Measurements from ENCODE around the gene ANKLE1. TPM values are rescaled to one million over a fixed set of nuclear protein-coding genes. Genes with fewer than 3 reads are reported as not detected.
A peak's percentile ranks its signal among the peaks of the same experiment; 100 is the strongest.

Gene ANKLE1, protein sequence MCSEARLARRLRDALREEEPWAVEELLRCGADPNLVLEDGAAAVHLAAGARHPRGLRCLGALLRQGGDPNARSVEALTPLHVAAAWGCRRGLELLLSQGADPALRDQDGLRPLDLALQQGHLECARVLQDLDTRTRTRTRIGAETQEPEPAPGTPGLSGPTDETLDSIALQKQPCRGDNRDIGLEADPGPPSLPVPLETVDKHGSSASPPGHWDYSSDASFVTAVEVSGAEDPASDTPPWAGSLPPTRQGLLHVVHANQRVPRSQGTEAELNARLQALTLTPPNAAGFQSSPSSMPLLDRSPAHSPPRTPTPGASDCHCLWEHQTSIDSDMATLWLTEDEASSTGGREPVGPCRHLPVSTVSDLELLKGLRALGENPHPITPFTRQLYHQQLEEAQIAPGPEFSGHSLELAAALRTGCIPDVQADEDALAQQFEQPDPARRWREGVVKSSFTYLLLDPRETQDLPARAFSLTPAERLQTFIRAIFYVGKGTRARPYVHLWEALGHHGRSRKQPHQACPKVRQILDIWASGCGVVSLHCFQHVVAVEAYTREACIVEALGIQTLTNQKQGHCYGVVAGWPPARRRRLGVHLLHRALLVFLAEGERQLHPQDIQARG
- 1.6 and 2.3 TPM in 2 replicates for total RNA-seq (2014; rRNA removed; shearing (Covaris generic))

DNA sequence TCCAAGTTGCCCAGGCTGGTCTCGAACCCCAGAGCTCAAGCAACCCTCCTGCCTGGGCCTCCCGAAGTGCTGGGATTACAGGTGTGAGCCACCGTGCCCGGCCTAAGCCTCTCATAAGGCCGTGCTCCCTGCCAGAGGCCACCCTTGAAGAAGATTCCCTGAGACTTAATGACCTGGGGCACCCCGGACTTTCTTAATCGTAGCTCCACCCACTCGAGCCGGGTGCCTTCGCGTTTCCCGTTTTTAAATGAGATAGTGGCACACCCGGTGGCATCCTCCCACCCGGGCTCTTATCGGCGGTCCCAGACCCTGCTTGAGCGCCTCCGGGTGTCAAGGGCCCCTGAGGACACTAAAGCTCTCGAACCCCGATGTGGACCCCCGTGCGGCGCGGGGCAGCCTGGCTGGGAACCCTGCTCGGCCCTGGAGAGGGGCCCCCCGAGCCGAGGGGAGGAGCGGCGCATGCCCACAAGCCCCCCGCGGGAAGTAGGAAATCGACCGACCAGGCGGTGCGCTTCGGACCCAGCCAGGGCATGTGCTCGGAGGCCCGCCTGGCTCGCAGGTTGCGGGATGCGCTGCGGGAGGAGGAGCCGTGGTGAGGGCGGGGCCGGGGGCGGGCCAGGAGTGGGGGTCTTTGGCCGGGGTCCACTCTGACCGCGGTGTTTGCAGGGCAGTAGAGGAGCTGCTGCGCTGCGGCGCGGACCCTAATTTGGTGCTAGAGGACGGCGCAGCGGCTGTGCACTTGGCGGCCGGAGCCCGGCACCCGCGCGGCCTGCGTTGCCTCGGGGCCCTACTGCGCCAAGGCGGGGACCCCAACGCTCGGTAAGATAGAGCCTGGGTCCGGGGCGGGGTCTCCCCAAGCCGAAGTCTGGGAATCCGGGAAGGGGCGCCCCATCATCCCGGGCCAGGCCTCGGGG is at the start of gene ANKLE1:
Gene ANKLE1, plus strand, starts transcription at position 511 of the 914 bp plus-strand sequence. Its CDS starts 20 bp downstream, at position 531.
- peak; percentile 61 for DNase-seq (ENCODE audit: low read depth)

DNA sequence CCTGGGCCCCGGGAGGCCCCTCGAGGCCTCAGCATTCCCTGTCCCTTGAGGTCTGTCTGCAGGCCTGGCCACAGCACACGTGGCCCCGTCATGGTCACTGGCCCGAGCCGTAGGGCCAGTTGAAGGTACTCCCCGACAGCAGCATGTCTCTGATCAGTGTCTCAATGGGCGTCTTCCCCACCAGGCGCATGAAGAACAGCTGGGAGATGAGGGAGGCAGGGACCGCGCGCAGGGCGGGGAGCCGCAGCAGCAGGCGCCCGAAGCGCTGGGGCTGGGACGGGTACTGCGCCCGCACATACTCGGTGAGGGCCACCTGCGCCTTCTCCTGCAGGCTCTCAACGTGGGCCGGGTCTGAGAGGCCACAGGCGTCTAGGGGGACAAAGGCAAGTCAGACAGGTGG is 49.4 kb upstream of the ANKLE1 start:
- no peak for DNase-seq (ENCODE audit: low read depth)

DNA sequence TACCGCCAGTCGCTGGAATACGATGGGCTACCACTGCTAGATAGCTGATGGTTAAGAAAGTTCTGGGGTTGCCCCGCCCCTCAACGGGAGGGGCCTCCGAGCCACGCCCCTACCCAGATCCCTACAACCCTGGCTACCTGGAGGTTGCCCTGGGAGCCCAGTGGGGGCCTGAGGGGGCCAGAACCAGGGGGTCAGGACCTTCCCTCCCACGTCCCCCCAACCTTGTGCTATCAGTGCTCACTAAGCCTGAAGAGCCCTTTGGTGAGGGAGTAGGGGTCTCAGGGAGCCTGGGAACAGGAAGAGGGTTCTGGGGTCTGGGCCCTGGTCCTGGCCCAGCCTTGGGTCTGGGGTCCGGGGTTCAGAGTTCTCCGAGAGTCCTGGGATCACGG is 46.8 kb upstream of the ANKLE1 start:
- DNase-seq (ENCODE audit: low read depth), result peak; percentile 72

DNA sequence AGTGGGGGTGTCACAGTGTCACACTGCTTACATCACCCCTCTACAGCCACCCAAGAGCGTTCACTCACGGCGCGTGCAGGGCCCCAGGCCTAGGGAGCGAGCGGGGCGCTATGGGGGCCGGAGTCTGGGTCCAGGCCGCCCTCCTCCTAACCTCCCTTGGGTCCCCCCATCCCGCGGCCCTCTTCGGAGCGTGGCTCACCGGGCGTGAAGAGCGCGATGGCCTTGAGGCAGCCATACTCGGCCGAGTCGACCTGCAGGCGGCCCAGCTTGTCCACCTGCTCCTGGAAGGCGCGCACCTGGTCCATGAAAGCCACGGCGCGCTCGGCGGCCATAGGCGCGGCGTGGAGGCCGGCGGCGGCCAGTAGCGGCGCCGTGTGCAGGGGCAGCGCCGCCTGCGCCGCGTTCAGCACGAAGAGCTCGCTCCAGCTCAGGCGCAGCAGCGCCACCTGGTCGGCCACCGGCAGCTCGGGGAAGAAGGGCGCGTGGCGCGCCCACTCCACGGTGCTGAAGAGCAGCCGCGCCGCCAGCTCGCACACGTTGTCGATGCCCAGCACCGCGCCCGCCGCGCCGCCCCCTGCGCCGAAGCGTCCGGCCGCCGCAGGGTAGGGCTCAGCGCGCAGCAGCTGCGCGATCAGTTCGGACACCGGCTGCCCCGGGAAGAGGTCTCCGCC is 46.3 kb upstream of the ANKLE1 start:
- peak; percentile 82 for DNase-seq (ENCODE audit: low read depth)

DNA sequence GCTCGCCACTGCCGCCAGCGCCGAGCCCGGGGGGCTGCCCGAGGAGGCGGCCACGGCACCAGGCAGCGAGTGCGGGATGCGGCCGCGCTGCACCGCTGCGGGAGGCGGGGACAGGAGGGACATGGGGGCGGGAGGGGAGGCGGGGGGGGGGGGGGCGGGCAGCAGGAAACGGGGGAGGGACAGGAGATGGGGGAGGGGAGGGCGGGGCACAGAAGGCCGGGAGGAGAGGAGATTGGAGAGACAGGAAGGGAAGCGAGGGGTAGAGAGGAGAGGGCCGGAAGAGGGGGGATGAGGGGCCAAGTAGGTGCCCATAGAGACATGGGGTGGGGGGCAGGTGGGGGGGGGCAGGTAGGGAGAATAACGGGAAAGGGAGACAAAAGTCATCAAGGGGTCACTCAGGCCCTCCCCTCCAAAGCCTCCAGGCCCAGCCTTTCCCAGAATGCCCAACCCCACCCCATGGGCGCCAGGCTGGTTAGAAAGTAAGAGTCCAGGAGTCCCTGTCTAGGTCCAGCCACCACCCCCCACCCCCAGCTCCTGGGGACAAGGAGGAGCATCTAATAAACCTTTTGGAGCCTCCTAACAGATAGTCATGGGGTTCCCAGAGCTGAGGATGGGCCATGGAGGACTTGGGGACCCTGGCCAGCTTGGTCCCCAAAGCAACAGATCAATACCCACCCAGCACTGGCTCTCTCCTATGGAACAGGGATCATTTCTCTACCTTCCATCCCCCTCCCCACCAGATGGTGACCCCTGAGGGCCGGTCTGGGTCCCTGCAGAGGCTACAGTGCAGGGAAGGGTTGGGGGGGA is 45.5 kb upstream of the ANKLE1 start:
- DNase-seq (ENCODE audit: low read depth), result peak; percentile 66

DNA sequence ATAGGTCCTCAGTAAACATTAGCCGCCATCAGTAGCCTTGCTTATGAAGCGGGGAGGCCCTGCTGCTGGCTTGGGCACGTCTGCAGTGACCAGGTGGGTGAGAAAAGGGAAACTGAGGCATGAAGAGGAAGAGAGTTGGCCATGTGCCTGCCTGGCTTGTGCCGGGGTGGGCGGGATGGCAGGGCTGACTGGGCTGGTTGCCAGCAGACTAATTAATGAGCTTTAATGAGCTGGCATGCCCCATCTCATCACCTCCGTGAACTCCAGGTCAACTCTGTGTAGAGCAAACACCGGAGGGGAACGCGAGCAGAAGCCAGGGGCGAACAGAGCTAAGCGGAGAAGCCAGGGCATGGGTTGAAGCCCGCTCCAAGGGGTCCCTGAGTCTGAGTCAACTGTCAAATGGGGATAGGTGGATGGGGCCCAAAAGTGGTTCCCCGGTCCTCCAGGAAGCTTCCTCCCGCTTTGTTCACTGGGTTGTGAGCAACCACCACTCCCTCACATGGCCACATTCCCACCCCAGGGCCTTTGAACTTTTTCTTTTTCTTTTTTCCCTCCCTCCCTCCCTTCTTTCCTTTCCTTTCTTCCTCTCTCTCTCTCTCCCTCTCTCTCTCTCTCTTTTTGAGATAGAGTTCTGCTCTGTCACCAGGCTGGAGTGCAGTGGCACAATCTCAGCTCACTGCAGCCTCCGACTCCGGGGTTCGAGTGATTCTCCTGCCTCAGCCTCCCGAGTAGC is 44.7 kb upstream of the ANKLE1 start:
- DNase-seq (ENCODE audit: low read depth), result no peak

DNA sequence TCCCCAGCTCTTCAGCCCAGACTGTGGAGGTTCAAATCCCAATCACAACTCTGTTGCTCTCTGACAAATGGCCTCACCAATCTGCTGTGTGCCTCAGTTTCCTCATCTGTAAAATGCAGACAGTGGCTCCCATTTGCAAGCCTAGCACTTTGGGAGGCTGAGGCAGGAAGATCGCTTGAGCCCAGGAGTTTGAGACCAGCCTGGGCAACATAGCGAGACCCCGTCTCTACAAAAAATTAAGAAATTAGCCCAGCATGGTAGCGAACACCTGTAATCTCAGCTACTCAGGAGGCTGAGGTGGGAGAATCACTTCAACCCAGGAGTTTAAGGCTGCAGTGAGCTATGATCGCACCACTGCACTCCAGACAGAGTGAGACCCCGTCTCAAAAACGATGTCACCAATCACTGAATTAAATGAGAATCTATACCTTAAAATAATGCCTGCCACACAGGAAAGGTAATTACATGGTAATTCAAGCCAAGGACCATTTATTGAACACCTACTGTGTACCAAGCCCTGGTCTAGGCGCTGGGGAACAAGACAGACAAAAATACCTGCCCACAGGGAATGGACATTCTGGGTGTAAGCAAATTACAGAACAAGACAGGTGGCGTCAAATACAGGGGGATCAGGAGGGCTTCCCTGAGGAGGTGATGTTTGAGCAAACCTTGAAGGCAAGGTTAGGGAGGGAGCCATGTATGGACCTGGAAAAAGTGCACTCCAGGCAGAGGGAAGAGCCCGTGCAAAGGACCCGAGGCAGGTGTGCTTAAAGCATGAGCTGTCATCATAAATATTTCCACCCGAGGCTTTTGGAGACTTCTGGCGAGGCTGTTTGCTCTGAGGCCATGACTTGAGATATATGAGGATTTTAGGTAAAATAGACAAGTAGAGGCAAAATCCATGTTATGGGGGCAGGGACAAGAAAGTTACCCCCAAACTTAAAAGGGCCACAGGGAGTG is 43.7 kb upstream of the ANKLE1 start:
- DNase-seq (ENCODE audit: low read depth), result no peak

DNA sequence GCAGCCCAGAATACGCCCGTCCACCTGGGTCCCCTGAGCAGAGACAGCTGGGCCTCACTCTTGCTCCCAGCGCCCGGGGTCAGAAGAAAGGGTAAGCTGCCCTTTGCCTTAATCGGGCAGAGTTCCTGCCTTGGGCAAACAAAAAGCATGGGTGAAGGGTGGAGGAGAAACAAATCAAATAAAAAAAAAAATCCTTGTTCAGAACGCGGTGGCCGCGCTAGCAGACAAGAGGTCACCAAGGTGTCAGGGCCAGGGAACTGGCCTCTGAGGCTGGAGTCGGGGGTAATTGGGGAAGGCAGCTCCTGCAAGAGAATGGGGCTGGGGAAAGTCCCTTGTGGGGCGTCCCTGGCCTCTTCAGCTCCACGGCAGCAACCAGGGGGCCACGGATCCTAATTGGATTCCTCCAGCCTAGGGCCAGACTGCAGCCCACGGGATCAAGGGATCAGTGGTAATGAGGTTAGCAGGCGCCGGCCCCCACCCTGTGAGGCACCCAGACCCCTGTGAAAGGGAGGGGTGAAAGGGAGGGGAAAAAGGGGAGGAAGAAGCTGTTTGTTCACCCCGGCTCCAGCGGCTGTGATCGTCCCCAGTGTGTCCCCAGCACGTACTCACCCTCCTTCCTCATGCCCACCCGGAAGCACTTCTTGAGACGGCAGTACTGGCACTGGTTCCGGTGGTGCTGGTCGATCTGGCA is 41.5 kb upstream of the ANKLE1 start:
- no peak for DNase-seq (ENCODE audit: low read depth)

DNA sequence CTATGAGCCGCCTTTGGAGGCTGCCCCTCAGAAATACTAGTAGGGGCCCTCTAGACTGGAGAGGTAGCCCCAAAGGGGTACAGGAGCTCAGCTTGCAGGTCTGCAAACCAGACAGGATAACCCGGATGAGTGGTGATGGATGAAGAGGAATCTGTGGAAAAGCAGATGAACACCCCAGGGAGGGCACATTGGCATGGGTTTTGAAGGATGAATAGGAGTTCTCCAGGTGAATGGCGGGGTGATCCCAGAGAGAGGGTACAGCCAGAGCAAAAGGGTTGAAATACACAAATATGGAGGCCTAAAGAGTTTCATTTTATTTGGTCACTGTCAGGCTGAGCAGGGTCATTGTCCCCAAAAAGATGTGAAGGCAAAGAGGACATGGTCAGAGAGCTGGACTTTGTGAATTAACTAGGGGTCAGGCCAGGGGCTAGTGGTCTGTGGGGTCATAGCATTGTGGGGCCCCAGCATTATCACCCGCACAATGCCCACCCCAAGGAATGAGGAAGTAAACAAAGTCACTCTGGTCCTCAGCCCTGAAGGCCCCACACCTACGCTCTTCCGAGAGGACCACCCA is 40.8 kb upstream of the ANKLE1 start:
- no peak for DNase-seq (ENCODE audit: low read depth)

DNA sequence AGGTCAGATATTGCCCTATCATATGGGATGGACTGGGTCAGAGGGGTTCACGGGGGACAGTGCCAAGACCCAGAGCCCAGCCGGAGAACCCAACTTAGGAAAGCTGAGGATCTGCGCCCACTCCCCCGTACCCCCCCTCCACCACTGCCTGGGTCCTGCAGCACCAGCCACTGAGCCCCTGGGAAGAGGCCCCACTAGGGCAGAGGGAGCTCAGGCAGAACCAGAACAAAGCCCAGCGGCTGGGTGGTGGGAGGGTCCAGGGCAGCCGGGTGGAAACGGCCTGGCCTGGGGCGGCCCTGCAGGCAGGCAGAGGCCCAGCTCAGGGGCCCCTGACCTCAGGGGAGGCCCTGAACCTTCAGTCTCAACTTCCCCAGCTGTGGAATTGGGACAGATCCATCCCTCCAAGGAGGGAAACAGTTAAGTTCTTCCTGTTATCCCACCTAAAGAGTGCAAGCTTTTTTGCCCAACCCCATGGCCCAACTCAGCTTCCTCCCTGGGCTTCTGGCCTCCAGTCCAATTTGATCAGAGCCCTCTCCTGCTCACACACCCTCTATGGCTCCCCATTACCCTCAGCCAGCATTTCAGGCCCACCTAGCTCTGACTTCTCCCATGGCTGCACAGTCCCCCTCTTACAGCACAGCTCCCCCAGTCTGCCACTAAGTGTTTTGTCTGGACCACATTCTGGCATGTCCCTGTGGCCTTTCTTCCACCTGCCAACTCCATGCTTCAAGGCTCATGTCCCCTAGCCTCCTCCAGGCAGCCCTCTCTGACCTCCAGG is 39.1 kb upstream of the ANKLE1 start:
- DNase-seq (ENCODE audit: low read depth), result no peak

DNA sequence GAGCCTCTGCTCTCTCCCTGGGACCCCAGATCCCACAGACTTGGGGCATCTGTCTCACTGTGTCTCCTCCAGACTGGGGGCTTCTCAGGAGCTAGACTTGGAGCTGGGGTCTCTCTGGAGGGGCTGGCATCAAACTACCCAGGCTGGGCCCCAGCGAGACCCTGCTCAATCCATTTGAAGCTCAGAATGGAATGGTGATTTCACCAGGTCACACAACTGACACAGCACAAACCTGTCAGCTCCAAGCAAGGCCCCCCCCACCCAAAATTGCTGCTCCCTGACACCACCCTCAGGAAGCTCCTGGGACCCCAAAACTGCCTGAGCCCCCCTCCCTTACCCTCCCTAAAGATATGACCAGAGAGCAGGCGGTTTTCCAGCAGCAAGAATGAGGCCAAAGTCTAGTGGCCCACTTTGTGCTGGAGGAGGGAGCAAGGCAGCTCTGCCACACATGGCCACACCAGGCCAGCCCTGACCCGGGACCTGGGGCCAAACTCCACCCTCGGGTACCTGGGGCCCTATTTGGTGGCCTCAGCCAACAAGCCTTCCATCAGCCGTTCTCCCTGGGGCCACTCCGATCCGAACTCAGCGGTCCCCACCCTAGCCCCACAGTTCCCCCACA is 38.4 kb upstream of the ANKLE1 start:
- no peak for DNase-seq (ENCODE audit: low read depth)

DNA sequence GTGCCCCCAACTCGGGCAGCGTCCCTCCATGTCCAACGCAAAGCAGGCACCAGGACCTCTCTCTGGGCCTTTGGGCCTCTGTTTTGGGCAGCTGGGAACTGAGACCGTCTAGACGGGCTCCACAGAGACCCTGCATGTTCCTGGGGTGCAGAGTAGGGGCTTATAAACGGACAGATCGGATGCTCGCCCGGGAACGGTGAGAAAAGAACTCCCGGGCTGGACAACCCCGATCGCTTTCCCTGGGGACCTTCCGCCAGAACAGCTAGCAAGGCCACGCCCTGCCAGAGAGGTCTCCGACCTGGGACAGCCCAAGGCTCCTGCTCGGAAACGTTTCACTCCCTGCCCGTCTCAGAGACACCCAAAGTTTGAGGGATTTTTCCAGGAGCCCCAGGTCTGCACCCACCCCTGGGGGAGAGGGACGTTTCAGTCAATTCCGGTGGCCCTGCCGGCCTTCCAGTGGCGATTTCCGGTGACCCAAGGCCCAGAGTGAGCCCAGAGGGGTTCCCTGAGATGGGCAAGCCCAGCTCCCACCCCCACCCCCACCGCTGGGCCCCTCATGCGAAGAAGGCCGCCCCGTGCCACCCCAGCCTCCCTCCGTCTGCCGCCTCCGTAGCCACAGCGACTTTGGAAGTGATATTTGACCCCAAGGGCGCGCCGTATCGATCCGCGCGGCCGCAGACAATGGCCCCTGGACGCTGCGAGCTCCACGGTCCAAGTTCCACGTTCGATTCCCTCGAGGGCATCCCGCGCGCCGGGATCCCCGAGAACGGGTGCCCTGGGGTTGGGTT is 37.7 kb upstream of the ANKLE1 start:
- peak; percentile 50 for DNase-seq (ENCODE audit: low read depth)

DNA sequence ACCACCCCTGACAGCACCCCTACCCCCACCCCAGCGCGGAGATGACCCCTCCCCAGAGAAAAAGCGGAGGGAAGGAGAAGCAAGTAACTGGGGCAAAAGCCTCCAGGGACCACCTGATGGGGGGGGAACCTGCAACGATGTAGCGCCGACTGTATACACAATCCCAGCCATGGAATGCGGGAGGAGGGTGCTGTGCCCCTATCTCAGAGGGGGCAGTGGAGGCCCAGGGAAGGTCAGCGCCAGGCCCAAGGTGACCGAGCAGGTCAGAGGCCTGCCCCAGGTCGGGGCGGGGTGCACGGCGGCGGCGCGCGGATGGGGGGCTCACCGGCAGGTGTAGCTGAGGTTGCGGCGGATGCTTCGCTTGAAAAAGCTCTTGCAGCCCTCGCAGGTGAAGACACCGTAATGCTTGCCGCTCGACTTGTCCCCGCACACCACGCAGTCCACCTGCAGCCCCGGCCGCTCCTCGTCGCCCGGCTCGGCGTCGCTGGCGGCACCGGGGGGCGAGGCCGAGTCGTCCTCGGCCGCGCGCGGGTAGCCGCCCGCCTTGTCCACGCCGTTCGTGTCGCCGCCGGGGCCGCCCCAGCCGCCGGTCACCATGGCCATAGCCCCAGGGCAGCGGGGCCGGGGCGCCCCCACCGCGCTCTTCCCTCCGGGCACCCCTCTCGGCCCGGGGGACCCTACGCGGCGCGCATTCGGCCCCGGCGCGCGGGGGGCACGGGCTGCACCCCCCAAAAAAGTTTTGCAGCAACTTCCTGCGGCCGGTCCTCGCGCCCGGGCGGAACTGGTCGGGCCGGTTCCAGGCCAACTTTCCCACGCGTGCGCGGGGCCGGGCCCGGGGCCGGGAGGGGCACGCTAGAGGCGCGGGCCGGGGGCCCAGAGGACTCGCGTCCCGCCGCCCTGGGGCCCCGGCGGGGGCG is 36.8 kb upstream of the ANKLE1 start:
- no peak for DNase-seq (ENCODE audit: low read depth)

DNA sequence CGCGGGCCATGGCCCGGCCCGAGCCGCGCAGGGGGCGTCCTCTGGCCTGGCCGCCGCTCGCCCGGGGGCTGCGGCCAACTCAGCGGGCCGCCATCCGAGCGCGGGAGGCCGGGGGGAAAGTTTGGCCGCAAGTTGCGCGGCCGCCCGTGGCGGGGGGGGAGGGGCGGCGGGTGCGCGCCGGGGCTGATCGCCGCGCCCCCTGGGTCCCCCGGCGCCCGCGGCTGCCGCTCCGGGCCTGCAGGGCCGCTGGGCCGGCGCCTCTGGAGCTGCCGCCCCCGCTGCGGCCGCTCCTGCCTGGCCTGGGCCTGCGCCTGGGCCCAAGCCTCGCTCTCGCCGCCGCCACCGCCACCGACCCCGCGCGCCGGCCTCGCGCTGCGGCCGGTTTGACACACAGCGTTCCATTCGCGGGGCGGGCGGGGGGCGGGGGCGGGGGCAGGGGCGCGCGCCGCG is 36.1 kb upstream of the ANKLE1 start, which contains the start of gene NR2F6:
Gene NR2F6, minus strand, starts transcription at position 385 of the 450 bp plus-strand sequence. CDS start 699 bp downstream, outside the sequence.
- no peak for DNase-seq (ENCODE audit: low read depth)
